GM19043 (cell line): Measurements from ENCODE around the gene INO80.
"Not testable (repeated sequence)": the region's sequence is repeated elsewhere in the genome, so short reads cannot be mapped to it uniquely, and the experiment has no call there.

Experiments used
- ATAC-seq: cut with Tn5 transposase; IDR thresholded peaks from one replicate; pipeline ENCODE4 v1.9.1; 2021; ENCODE audit warnings: low read depth; ENCODE audit not compliant: unreplicated experiment

INO80 gene

GRCh38 chr15:40976819-40977218 is 139.3 kb downstream of the INO80 start:
- no peak for ATAC-seq

- no peak for ATAC-seq
Measured at GRCh38 chr15:40974879-40975278, 141.2 kb downstream of the INO80 start.

DNA sequence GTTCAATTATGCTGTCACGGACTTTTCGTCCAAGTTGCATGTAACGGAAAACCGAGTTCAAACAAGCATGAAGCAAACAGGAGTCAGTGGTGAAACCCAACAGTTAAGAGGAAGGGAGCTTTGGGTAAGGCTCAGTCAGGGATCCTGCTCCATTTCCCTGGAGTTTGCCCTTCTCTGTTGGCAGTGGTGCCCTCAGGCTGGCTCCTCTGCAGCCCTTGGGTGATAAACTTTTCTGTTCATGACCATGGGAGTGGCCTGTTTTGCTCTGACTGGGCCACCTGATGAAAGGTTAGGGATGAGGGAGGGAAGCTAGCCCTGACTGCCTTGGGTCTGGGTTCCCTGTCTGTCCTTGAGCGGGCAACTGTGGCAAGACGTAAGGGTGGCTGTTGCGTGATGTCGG is 146.7 kb downstream of the INO80 start:
- no peak for ATAC-seq

DNA sequence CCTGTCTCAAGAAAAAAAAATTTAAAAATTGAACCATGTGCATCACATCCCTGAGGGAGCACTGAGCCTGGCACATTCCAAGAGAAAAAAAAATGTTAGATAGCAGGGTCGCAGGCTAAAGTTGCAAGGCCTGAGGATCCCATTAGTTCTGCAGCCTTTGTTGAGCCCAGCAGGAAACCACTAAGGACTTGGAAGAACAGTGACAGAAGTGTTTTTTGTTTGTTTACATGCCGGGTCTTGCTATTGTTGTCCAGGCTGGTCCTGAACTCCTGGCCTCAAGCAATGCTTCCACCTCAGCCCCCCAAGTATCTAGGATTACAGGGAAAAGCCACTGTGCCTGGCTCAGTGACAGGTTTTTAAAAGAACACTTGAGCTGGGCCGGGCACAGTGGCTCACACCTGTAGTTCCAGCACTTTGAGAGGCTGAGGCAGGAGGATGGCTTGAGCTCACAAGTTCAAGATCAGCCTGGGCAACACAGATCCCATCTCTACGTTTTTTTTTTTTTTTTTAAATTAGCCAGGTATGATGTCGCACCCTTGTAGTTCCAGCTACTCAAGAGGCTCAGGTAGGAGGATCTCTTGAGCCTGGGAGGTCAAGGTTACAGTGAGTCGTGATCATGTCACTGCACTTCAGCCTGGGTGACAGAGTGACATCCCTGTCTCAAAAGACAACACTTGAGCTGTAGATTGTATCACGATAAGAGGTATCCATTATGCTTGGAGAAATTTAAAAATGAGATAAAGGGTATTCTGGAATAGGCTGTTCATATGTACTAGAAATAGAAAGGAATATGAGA is 147.6 kb downstream of the INO80 start:
- ATAC-seq: no peak

GRCh38 chr15:40964634-40965033 is 151.4 kb downstream of the INO80 start:
- no peak for ATAC-seq

- ATAC-seq: no peak
Measured at GRCh38 chr15:40964006-40964405, 152.1 kb downstream of the INO80 start.

- no peak for ATAC-seq
Measured at GRCh38 chr15:40963201-40963600, 152.9 kb downstream of the INO80 start.

DNA sequence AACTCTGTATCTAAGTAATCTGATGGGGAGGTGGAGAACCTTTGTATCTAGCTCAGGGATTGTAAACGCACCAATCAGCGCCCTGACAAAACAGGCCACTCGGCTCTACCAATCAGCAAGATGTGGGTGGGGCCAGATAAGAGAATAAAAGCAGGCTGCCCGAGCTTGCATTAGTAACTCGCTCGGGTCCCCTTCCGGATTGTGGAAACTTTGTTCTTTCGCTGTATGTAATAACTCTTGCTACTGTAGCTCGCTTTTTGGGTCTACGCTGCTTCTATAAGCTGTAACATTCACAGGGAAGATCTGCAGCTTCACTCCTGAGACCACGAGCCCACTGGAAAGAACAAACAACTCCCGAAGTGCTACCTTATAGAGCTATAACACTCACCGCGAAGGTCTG is 153.8 kb downstream of the INO80 start:
- ATAC-seq: not testable (repeated sequence)

DNA sequence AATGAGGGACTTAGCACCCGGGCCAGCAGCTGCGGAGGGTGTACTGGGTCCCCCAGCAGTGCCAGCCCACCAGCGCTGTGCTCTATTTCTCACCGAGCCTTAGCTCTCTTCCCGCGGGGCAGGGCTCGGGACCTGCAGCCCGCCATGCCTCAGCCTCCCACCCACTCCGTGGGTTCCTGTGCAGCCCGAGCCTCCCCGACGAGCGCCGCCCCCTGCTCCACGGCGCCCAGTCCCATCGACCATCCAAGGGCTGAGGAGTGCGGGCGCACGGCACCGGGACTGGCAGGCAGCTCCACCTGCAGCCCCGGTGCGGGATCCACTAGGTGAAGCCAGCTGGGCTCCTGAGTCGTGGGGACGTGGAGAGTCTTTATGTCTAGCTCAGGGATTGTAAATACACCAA is 154.3 kb downstream of the INO80 start:
- not testable (repeated sequence) for ATAC-seq

GRCh38 chr15:40960925-40961324 is 155.2 kb downstream of the INO80 start:
- no peak for ATAC-seq

- no peak for ATAC-seq
Measured at GRCh38 chr15:40960151-40960885, 155.8 kb downstream of the INO80 start.

- ATAC-seq: no peak
Measured at GRCh38 chr15:40959331-40960141, 156.5 kb downstream of the INO80 start.

DNA sequence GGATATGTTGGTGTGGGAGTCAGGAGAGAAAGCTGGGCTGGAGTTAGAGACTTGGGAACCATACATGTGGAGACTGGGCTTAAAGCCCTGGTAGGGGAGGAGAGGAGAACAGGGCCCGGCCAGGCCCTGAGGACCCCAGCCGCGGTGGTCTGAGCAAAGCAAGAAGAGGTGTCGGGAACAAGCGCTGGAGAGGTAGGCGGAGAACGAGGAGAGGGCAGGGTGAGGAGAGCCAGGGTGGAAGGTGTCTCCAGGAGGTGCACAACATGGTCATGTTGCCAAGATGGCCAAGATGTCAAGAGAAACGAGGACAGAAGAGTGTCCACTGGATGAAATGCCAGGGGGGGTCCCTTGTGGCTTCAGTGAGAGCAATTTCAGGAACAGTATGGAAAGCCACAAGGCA is 157.4 kb downstream of the INO80 start:
- no peak for ATAC-seq

DNA sequence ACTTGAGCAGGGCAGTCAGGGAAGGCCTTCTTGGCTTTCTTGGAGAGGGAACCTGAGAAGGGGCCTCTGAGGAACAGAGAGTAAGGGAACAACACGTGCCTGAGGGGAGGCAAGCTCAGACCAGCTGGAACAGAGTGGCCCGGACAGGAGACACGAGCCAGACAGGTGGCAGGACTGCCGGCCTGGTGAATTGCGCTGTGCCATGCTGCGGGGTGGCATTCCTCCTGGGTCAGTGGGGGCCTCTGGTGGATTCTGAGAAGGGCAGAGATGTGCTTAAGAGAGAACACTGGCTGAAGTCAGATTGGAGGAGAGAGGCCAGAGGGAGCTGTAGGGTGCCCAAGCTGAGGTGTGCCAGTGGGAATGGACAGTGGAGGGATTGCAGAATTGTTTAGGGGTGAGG is 157.9 kb downstream of the INO80 start:
- no peak for ATAC-seq

DNA sequence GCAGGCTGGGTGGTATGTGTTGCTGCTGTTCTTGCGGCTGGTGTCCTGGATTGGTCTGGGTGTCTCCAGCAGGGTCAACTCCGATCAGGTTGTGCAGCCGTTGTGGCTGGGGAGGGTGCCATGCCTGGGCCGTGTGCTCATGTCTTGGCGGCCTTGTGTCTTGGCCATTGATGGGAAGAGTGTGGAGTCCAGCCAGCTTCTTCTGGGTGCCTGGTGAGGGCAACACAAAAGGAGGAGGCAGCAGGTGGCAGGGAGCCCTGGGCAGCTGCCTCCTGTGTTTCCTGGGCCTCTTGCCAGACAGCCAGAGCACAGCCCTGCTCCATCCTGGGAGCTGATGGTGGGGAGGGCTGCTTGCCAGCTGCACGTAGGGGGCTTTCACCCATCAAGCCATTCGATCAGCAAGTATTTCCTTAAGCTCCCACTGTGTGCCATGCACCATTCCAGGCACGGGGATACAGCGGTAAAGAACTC is 158.5 kb downstream of the INO80 start:
- no peak for ATAC-seq

GRCh38 chr15:40957041-40957555 is 159.0 kb downstream of the INO80 start:
- ATAC-seq: no peak

- ATAC-seq: no peak
Measured at GRCh38 chr15:40956541-40956982, 159.5 kb downstream of the INO80 start.

- ATAC-seq: no peak
Measured at GRCh38 chr15:40955930-40956540, 160.0 kb downstream of the INO80 start.

DNA sequence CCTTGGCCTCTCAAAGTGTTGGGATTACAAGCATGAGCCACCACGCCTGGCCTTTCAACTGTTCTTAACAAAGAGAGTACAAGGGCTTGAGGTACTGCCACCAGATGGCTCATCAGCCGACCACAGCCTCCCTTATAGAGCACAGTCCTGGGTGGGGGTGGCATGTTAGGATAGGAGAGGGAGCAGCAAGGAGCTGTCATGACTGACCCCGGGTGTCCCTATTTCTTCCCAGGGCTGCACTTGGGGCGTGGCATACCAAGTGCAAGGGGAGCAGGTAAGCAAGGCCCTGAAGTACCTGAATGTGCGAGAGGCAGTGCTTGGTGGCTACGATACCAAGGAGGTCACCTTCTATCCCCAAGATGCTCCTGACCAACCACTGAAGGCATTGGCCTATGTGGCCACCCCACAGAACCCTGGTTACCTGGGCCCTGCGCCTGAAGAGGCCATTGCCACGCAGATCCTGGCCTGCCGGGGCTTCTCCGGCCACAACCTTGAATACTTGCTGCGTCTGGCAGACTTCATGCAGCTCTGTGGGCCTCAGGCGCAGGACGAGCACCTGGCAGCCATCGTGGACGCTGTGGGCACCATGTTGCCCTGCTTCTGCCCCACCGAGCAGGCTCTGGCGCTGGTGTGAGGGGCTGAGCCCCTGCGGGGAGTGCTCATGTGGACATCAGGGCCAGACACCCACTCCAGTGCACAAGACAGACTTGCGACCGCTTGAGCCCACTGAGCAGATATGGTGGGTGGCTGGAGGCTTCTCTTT is 160.8 kb downstream of the INO80 start:
- ATAC-seq: no peak
